Activated CD8-positive, alpha-beta T cell treated with anti-CD3 and anti-CD28 coated beads, Interleukin-2, amount 10 ng/mL, durations not matched to agents 7 days and 5 days (primary cell): ENCODE results near the gene RABGAP1. TPM values are rescaled to one million over a fixed set of nuclear protein-coding genes. Genes with fewer than 3 reads are reported as not detected.

Source experiments
- ATAC-seq: fragments of 150-1000 bp; cut with Tn5 transposase; one replicate; pipeline ENCODE4 v1.10.0; 2021; ENCODE audit warnings: moderate library complexity
- CTCF ChIA-PET: fragments of 350-600 bp; sonication (Branson Sonifier 250); formaldehyde crosslinking; loops from one replicate; lab custom pipeline; 2021; ENCODE audit warnings: antibody characterized with exemption; lab: Charles Lee
- POLR2A ChIA-PET: fragments of 350-600 bp; sonication (Branson Sonifier 250); formaldehyde crosslinking; loops from one replicate; lab custom pipeline; 2021; ENCODE audit warnings: antibody characterized with exemption; lab: Charles Lee
- DNase-seq: peaks from one replicate; pipeline ENCODE4 v3.0.0-alpha.2; 2020
- H3K27ac Mint-ChIP-seq: one replicate; pipeline ENCODE4 v1.8.0; 2021; ENCODE audit warnings: mild to moderate bottlenecking, mixed read lengths
- H3K27me3 Mint-ChIP-seq: one replicate; pipeline ENCODE4 v1.8.0; 2021; ENCODE audit warnings: low read depth, mixed read lengths
- H3K36me3 Mint-ChIP-seq: one replicate; pipeline ENCODE4 v1.8.0; 2021; ENCODE audit warnings: low read depth, mixed read lengths
- H3K4me1 Mint-ChIP-seq: one replicate; pipeline ENCODE4 v1.8.0; 2021; ENCODE audit warnings: low read depth, mixed read lengths
- H3K4me3 Mint-ChIP-seq: one replicate; pipeline ENCODE4 v1.8.0; 2021; ENCODE audit warnings: mild to moderate bottlenecking, mixed read lengths
- H3K9me3 Mint-ChIP-seq: one replicate; pipeline ENCODE4 v1.8.0; 2022; ENCODE audit warnings: mixed read lengths; ENCODE audit not compliant: insufficient read depth
- total RNA-seq, 2 experiments: library from RNA; stranded (reverse); gene quantifications; one replicate each; pipeline ENCODE4 v1.2.3, GENCODE V29; 2021

The RABGAP1 gene
- total RNA-seq, 2 experiments from 2014 or later = 27.8 to 28.0 TPM

- ATAC-seq = no peak
- CTCF ChIA-PET = interaction anchor here (1.2 to 2.5 kb wide), 2 partner anchors 10 to 277 kb away, joined by 4 to 10 read pairs; no protein-coding TSS in a partner anchor
- DNase-seq = no peak
- Mint-ChIP-seq H3K36me3 (peaks cover 12% of the 10 kb centered on the region), H3K27ac (no peak overlapping the region), H3K4me1 (no peaks in the 10 kb centered on the region), H3K4me3 (no peak overlapping the region), H3K27me3 (no peaks in the 10 kb centered on the region), H3K9me3 (no peaks in the 10 kb centered on the region)
- POLR2A ChIA-PET = no interaction called here
These were observed 131.7 kb downstream of the RABGAP1 start for GRCh38 chr9:123072407-123072995.

- POLR2A ChIA-PET = no interaction called here
- no peak overlapping the region for H3K27ac Mint-ChIP-seq
- H3K4me1 Mint-ChIP-seq = no peaks in the 10 kb centered on the region
- ATAC-seq (no peak), DNase-seq (no peak)
- H3K9me3 Mint-ChIP-seq = no peaks in the 10 kb centered on the region
- CTCF ChIA-PET = interaction anchor here (1.2 to 2.5 kb wide), 2 partner anchors 9 to 276 kb away, joined by 4 to 10 read pairs; no protein-coding TSS in a partner anchor
- no peaks in the 10 kb centered on the region for H3K27me3 Mint-ChIP-seq
- peaks cover 12% of the 10 kb centered on the region for H3K36me3 Mint-ChIP-seq
- no peak overlapping the region for H3K4me3 Mint-ChIP-seq
These were observed 132.6 kb downstream of the RABGAP1 start for GRCh38 chr9:123073441-123073840.

GRCh38 chr9:123073991-123074422 is 133.2 kb downstream of the RABGAP1 start:
- DNase-seq = no peak
- Mint-ChIP-seq H3K9me3 (no peaks in the 10 kb centered on the region), H3K27me3 (no peaks in the 10 kb centered on the region), H3K4me1 (no peaks in the 10 kb centered on the region), H3K27ac (no peak overlapping the region), H3K4me3 (no peak overlapping the region), H3K36me3 (peaks cover 12% of the 10 kb centered on the region)
- ChIA-PET CTCF (interaction anchor here (1.1 to 2.5 kb wide), 3 partner anchors 9 to 276 kb away, joined by 3 to 10 read pairs (median 4); no protein-coding TSS in a partner anchor), POLR2A (no interaction called here)
- no peak for ATAC-seq

- H3K27me3 Mint-ChIP-seq = no peaks in the 10 kb centered on the region
- no peak for DNase-seq
- no peaks in the 10 kb centered on the region for H3K9me3 Mint-ChIP-seq
- no peak overlapping the region for H3K4me3 Mint-ChIP-seq
- POLR2A ChIA-PET = no interaction called here
- H3K36me3 Mint-ChIP-seq = peaks cover 12% of the 10 kb centered on the region
- CTCF ChIA-PET = interaction anchor here (1.1 to 1.9 kb wide), 3 partner anchors 275 to 576 kb away, joined by 3 to 4 read pairs (median 3); no protein-coding TSS in a partner anchor
- H3K4me1 Mint-ChIP-seq = no peaks in the 10 kb centered on the region
- no peak for ATAC-seq
- H3K27ac Mint-ChIP-seq = no peak overlapping the region
These were observed 133.8 kb downstream of the RABGAP1 start for GRCh38 chr9:123074628-123075027.

- H3K27ac Mint-ChIP-seq = no peak overlapping the region
- CTCF ChIA-PET = interaction anchor here (1.0 to 4.7 kb wide), 4 partner anchors 181 to 305 kb away, joined by 3 to 36 read pairs (median 4); no protein-coding TSS in a partner anchor
- POLR2A ChIA-PET = no interaction called here
These were observed 139.6 kb downstream of the RABGAP1 start for GRCh38 chr9:123080444-123080843.

GRCh38 chr9:123081824-123082223 is 141.0 kb downstream of the RABGAP1 start:
- ChIA-PET CTCF (interaction anchor here (0.8 to 4.7 kb wide), 7 partner anchors 9 to 273 kb away, joined by 4 to 36 read pairs (median 5); no protein-coding TSS in a partner anchor), POLR2A (interaction anchor here (0.6 kb wide), 1 partner anchor 28 kb away, joined by 3 read pairs; no protein-coding TSS in a partner anchor)
- ATAC-seq = no peak
- H3K9me3 Mint-ChIP-seq = no peaks in the 10 kb centered on the region
- peaks cover 13% of the 10 kb centered on the region for H3K36me3 Mint-ChIP-seq
- no peaks in the 10 kb centered on the region for H3K27me3 Mint-ChIP-seq
- H3K27ac Mint-ChIP-seq = no peak overlapping the region
- no peak overlapping the region for H3K4me3 Mint-ChIP-seq
- H3K4me1 Mint-ChIP-seq = peaks cover 3% of the 10 kb centered on the region
- peak; percentile 36 for DNase-seq

More at GRCh38 chr9:123080444-123080843, 139.6 kb downstream of the RABGAP1 start:
- DNase-seq = no peak
- Mint-ChIP-seq H3K4me3 (no peak overlapping the region), H3K36me3 (peaks cover 14% of the 10 kb centered on the region), H3K27me3 (no peaks in the 10 kb centered on the region), H3K4me1 (peaks cover 3% of the 10 kb centered on the region), H3K9me3 (no peaks in the 10 kb centered on the region)
- no peak for ATAC-seq

GRCh38 chr9:123083680-123084079 is 142.9 kb downstream of the RABGAP1 start:
- no peak for ATAC-seq
- no peak overlapping the region for H3K4me3 Mint-ChIP-seq
- H3K4me1 Mint-ChIP-seq = peaks cover 3% of the 10 kb centered on the region
- H3K27ac Mint-ChIP-seq = no peak overlapping the region
- DNase-seq = no peak
- no peaks in the 10 kb centered on the region for H3K27me3 Mint-ChIP-seq
- peaks cover 9% of the 10 kb centered on the region for H3K36me3 Mint-ChIP-seq
- H3K9me3 Mint-ChIP-seq = no peaks in the 10 kb centered on the region
- ChIA-PET POLR2A (no interaction called here), CTCF (interaction anchor here (1.3 to 4.7 kb wide), 4 partner anchors 8 to 266 kb away, joined by 4 to 36 read pairs (median 7); no protein-coding TSS in a partner anchor)

- Mint-ChIP-seq H3K9me3 (no peaks in the 10 kb centered on the region), H3K4me1 (peaks cover 3% of the 10 kb centered on the region), H3K4me3 (no peak overlapping the region), H3K27ac (no peak overlapping the region), H3K27me3 (no peaks in the 10 kb centered on the region), H3K36me3 (peaks cover 9% of the 10 kb centered on the region)
- DNase-seq (no peak), ATAC-seq (no peak)
- ChIA-PET POLR2A (no interaction called here), CTCF (interaction anchor here (0.8 to 1.7 kb wide), 3 partner anchors 9 to 266 kb away, joined by 4 to 7 read pairs (median 4); no protein-coding TSS in a partner anchor)
These were observed 143.4 kb downstream of the RABGAP1 start for GRCh38 chr9:123084256-123084655.

- Mint-ChIP-seq H3K27me3 (no peaks in the 10 kb centered on the region), H3K4me1 (no peaks in the 10 kb centered on the region), H3K4me3 (no peak overlapping the region), H3K9me3 (no peaks in the 10 kb centered on the region), H3K27ac (no peak overlapping the region), H3K36me3 (peaks cover 7% of the 10 kb centered on the region)
- ATAC-seq (no peak), DNase-seq (no peak)
- CTCF ChIA-PET = no interaction called here
- POLR2A ChIA-PET = no interaction called here
These were observed 145.1 kb downstream of the RABGAP1 start for GRCh38 chr9:123085916-123086315.

GRCh38 chr9:123087359-123087888 is 146.6 kb downstream of the RABGAP1 start:
- H3K4me1 Mint-ChIP-seq = no peaks in the 10 kb centered on the region
- H3K9me3 Mint-ChIP-seq = no peaks in the 10 kb centered on the region
- H3K27ac Mint-ChIP-seq = no peak overlapping the region
- ChIA-PET POLR2A (no interaction called here), CTCF (interaction anchor here (1.2 to 1.3 kb wide), 2 partner anchors 262 to 263 kb away, joined by 4 to 5 read pairs; no protein-coding TSS in a partner anchor)
- ATAC-seq = no peak
- no peak overlapping the region for H3K4me3 Mint-ChIP-seq
- DNase-seq = no peak
- H3K36me3 Mint-ChIP-seq = peaks cover 11% of the 10 kb centered on the region
- no peaks in the 10 kb centered on the region for H3K27me3 Mint-ChIP-seq

- H3K36me3 Mint-ChIP-seq = peaks cover 18% of the 10 kb centered on the region
- DNase-seq (no peak), ATAC-seq (no peak)
- no peaks in the 10 kb centered on the region for H3K9me3 Mint-ChIP-seq
- no peaks in the 10 kb centered on the region for H3K4me1 Mint-ChIP-seq
- ChIA-PET POLR2A (no interaction called here), CTCF (interaction anchor here (1.2 kb wide), 1 partner anchor 136 kb away, joined by 4 read pairs; no protein-coding TSS in a partner anchor)
- H3K4me3 Mint-ChIP-seq = no peak overlapping the region
- no peaks in the 10 kb centered on the region for H3K27me3 Mint-ChIP-seq
- peak overlapping the region; percentile 22 for H3K27ac Mint-ChIP-seq
These were observed 148.2 kb downstream of the RABGAP1 start for GRCh38 chr9:123089040-123089439.

- H3K36me3 Mint-ChIP-seq = peaks cover 19% of the 10 kb centered on the region
- no peaks in the 10 kb centered on the region for H3K27me3 Mint-ChIP-seq
- CTCF ChIA-PET = interaction anchor here (0.9 to 1.2 kb wide), 3 partner anchors 12 to 260 kb away, joined by 3 to 4 read pairs (median 3); no protein-coding TSS in a partner anchor
- no peaks in the 10 kb centered on the region for H3K9me3 Mint-ChIP-seq
- H3K4me1 Mint-ChIP-seq = no peaks in the 10 kb centered on the region
- H3K27ac Mint-ChIP-seq = no peak overlapping the region
- POLR2A ChIA-PET = no interaction called here
- DNase-seq (no peak), ATAC-seq (no peak)
- no peak overlapping the region for H3K4me3 Mint-ChIP-seq
These were observed 149.0 kb downstream of the RABGAP1 start for GRCh38 chr9:123089790-123090189.
